ENCODE results near the gene PDPK1. TPM values are rescaled to one million over a fixed set of nuclear protein-coding genes. Genes with fewer than 3 reads are reported as not detected.
A peak's percentile ranks its signal among the peaks of the same experiment; 100 is the strongest.

PDPK1 gene
- total and polyA plus RNA-seq, 7 donors, result 12.9 to 44.5 (median 32.6) TPM

- DNase-seq (no peak), ATAC-seq (no peak)
- Histone ChIP-seq H3K4me1 (peaks cover 10% of the 10 kb centered on the region), H3K9me3 (no peaks in the 10 kb centered on the region), H3K4me3 (no peak overlapping the region), H3K36me3 (ENCODE audit: insufficient read depth in 1 of 2, low read depth in 1 of 2) (peaks cover 0 to 62% of the 10 kb centered on the region in 2 donors), H3K27me3 (ENCODE audit: insufficient read depth in 3 of 3, low read length in 2 of 3) (no peaks in the 10 kb centered on the region), H3K27ac (no peak overlapping the region)
- no peak for TF ChIP-seq CTCF (IDR thresholded peaks at IDR 0.05)
- 91 to 95% (median 94%) methylated on average over 19 to 24 of the region's 24 CpGs for WGBS, 3 donors
- intact Hi-C loops (cut with DNase I), result no loop called here
These were observed 10.1 kb upstream of the PDPK1 start for GRCh38 chr16:2527784-2528100.

- Histone ChIP-seq H3K9me3 (no peaks in the 10 kb centered on the region), H3K27ac (no peak overlapping the region), H3K4me3 (no peak overlapping the region), H3K36me3 (ENCODE audit: insufficient read depth in 1 of 2, low read depth in 1 of 2) (peaks cover 0 to 55% of the 10 kb centered on the region in 2 donors), H3K4me1 (peaks cover 12% of the 10 kb centered on the region), H3K27me3 (ENCODE audit: insufficient read depth in 3 of 3, low read length in 2 of 3) (no peaks in the 10 kb centered on the region)
- DNase-seq (no peak), ATAC-seq (no peak)
- TF ChIP-seq CTCF (IDR thresholded peaks at IDR 0.05), result no peak
- intact Hi-C loops (cut with DNase I), result no loop called here
- WGBS, 3 donors, result 90 to 95% (median 93%) methylated on average over 34 to 36 of the region's 36 CpGs
These were observed 9.4 kb upstream of the PDPK1 start for GRCh38 chr16:2528161-2529060.

GRCh38 chr16:2529061-2529931 is 8.5 kb upstream of the PDPK1 start:
- peaks cover 12% of the 10 kb centered on the region for H3K4me1 ChIP-seq
- peaks cover 0 to 46% of the 10 kb centered on the region in 2 donors for H3K36me3 ChIP-seq (ENCODE audit: insufficient read depth in 1 of 2, low read depth in 1 of 2)
- H3K4me3 ChIP-seq, result no peak overlapping the region
- WGBS, 3 donors, result 85 to 89% (median 86%) methylated on average over 32 of the region's 32 CpGs
- intact Hi-C loops (cut with DNase I), result no loop called here
- TF ChIP-seq CTCF (IDR thresholded peaks at IDR 0.05), result no peak
- ATAC-seq (no peak), DNase-seq (peak; percentile 20 to 55)
- H3K9me3 ChIP-seq, result no peaks in the 10 kb centered on the region
- no peak overlapping the region for H3K27ac ChIP-seq
- no peaks in the 10 kb centered on the region for H3K27me3 ChIP-seq (ENCODE audit: insufficient read depth in 3 of 3, low read length in 2 of 3)

GRCh38 chr16:2529961-2530628 is 7.7 kb upstream of the PDPK1 start:
- TF ChIP-seq CTCF (IDR thresholded peaks at IDR 0.05), result no peak
- Histone ChIP-seq H3K36me3 (ENCODE audit: insufficient read depth in 1 of 2, low read depth in 1 of 2) (peaks cover 0 to 39% of the 10 kb centered on the region in 2 donors), H3K4me3 (no peak overlapping the region), H3K4me1 (peaks cover 12% of the 10 kb centered on the region), H3K9me3 (no peaks in the 10 kb centered on the region), H3K27ac (no peak overlapping the region), H3K27me3 (ENCODE audit: insufficient read depth in 3 of 3, low read length in 2 of 3) (no peaks in the 10 kb centered on the region)
- intact Hi-C loops (cut with DNase I), result loop anchor here in 1 of 2 donors (10.0 kb wide), 1 partner anchor 65 kb away; no protein-coding TSS in a partner anchor
- WGBS, 3 donors, result 83 to 94% (median 87%) methylated on average over 15 of the region's 15 CpGs
- DNase-seq, result peak in 1 of 2 donors; percentile 52
- ATAC-seq, result no peak

Data from psoas muscle (tissue), 8 donors.